COR-L47 (cell line): Measurements from ENCODE around the gene TEX13B.

Experiments used
- DNase-seq: peaks from one replicate; lab custom pipeline; 2025; lab: John Stamatoyannopoulos, UW

The TEX13B gene

DNA sequence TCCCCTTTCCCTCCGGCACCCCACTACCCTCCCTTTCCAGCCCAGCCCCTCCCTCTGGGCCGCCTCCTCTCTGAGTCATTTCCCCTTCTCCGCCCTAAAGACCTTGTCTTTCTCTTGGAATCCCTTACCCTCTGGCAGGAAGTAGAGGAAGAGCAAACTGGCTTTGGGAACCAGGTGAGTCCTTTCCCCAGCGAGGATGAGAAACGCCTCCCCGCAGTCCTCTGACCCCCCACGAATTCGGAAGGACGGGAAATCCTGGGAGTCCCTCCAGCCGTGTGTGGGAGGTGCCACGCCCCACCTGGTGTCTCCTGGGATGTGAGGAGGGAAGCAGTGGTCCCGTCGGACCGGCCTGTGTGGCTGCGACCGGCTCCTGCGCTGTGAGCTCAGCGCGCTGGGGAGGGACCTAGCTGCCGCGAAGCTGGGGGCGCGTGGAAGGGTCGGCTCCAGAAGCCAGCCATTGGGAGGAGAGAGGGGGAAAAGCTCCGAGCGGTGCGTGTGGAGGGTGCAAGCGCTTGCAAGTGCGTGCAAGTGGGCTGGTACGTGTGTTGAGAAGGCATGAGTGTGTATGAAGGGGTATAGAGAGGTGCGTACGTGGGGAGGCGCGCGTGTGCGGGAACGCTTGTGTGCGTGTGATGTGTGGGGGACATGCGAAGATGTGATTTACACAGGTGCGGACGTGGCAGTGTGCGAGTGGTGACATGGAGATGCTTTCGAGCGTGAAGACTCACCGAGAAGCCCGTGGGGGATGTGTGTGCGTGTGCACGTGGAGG, 46.3 kb downstream of the TEX13B start:
- no peak for DNase-seq

DNA sequence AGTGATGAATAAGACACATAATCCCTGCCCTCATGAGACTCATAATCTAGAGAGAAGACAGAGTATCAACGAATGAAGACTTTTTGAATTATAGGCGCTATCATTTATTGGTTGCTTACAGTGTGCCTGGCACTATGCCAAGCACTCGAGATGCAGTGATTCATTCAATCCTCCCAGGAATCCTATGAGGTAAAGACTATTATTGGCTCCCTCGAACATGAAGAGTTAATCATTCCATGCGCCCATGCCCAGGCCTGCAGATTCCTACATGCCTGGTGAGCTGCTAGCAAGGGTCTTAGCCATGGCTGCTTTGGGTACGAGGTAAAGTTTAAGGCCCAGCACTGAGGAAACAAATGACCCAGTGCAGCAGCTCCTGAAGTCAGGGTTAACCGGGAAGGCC, 47.0 kb downstream of the TEX13B start:
- DNase-seq: no peak

DNA sequence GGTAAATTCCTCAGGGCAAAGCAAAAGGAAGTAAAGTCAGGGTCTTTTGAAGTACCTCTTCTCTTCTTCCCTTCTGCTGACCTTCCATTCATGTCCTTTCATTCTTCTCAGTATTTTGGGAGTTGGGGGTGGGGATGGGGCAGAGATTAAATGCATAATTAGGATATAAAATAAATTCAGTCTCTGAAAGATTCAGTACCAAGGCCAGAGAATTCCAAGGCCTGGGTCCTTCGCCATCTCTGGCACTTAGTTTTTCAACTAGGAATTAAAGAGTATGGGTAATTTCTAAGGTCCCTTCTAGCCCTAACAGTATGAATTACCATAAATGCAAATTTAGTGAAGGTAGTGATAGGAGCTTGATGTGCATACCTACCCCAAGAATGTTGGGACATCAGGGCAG, 47.9 kb downstream of the TEX13B start:
- no peak for DNase-seq
